NCI-H146 treated with DMSO at 0.1 percent for 48 hours (cell line): ENCODE results near the gene KRTAP9-1.
"Not testable (repeated sequence)": the region's sequence is repeated elsewhere in the genome, so short reads cannot be mapped to it uniquely, and the experiment has no call there.

Experiments used
- DNase-seq: peaks from one replicate; lab custom pipeline; 2025; ENCODE audit not compliant: unreplicated experiment; lab: John Stamatoyannopoulos, UW

The KRTAP9-1 gene, protein sequence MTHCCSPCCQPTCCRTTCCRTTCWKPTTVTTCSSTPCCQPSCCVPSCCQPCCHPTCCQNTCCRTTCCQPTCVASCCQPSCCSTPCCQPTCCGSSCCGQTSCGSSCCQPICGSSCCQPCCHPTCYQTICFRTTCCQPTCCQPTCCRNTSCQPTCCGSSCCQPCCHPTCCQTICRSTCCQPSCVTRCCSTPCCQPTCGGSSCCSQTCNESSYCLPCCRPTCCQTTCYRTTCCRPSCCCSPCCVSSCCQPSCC

DNA sequence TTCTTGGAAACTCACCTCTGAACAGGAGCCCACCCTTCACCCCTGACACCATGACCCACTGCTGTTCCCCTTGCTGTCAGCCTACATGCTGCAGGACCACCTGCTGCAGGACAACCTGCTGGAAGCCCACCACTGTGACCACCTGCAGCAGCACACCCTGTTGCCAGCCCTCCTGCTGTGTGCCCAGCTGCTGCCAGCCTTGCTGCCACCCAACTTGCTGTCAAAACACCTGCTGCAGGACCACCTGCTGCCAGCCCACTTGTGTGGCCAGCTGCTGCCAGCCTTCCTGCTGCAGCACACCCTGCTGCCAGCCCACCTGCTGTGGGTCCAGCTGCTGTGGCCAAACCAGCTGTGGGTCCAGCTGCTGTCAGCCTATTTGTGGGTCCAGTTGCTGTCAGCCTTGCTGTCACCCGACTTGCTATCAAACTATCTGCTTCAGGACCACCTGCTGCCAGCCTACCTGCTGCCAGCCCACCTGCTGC lies at the start of gene KRTAP9-1:
TSS of gene KRTAP9-1 (plus strand) at position 51 of the 482 bp plus-strand sequence. CDS start at position 51, 0 bp downstream.
- DNase-seq, result not testable (repeated sequence)

DNA sequence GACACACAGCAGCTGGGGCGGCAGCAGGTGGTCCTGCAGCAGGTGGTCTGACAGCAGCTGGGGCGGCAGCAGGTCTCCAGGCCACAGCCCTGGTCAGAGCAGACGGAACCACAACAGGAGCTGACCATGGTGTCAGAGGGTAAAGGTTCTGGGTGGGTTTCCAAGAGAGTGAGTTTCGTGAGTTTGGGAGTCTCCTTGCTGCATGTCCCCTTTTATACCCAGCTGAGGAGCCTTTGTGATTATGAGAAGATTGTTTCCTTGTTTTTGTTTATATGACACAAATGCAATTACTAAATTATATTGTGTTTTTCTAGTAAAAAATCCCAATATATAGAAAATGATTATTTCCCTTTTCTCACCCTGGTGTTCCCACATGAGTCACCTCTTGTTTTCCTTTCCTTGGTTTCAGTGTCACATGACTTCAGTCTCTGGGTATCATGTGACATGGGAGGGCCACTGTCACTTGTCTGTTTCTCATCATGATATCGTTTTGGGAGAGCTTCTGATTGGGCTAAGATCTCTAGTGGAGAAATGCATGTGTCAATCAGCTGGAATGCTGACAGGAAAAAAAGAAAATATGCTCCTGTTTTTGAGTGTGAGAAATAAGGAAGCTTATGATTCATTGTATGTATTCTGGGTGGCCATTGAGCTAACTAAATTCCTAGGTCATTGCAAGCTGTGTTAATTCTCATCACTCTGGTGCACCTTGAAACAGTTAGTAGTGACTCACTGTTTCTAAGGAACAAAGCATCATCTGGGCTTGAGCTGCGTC lies 49.1 kb upstream of the KRTAP9-1 start, which contains the start of gene KRTAP4-6:
TSS of gene KRTAP4-6 (minus strand) at position 185 of the 772 bp plus-strand sequence. CDS start at position 128, 57 bp downstream.
- DNase-seq, result no peak

DNA sequence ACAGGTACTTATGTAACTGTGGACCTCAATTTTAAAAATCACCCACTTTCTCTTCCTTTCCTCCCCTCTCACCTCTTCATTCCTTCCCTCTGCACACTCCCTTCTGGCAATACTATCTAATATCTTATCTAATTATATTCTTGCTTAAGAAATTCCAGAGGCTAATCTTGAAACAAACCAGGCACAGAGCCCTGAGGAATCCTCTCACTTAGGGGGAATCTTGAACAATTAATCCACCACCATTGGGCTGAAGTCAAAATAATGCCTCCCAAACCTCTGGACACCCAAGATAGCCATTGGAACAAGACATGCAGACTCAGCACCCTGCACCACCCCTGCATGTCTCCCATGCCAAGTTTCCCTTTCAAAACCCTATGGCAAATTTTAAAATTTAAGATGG lies 48.3 kb upstream of the KRTAP9-1 start:
- no peak for DNase-seq

DNA sequence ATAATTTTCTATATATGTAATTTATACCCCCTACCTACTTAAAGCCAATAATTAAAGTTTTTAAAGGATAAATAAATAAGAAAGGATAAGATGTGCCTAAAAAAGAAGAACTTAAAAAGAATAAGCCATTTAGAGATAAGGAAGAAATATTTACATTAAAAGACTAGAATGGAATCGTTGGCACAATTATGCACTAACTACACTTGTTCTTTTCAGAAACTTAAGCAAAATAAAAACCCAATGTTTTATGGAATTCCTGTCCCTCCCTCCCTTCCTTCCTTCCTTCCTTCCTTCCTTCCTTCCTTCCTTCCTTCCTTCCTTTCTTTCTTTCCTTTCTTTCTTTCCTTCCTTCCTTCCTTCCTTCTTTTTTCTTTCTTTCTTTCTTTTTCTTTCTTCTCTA lies 44.8 kb upstream of the KRTAP9-1 start:
- DNase-seq, result no peak

DNA sequence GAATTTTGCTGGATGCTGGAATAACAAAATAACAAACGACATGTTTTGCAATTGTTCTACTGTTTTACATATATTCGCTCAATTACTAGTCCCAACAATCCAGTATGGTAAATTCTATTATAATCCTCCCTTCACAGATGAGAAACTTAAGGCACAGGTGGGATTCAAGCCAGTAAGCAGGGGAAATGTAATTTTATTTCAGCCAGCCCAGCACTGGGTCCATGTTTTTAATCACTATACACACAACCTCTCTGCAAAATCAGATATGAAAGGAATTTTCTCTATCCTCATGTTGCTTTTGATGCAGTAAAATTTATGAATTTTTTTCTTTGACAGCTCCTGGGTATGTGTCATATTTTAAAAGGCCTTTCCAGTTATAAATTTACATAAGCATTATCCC lies 44.4 kb upstream of the KRTAP9-1 start:
- no peak for DNase-seq

DNA sequence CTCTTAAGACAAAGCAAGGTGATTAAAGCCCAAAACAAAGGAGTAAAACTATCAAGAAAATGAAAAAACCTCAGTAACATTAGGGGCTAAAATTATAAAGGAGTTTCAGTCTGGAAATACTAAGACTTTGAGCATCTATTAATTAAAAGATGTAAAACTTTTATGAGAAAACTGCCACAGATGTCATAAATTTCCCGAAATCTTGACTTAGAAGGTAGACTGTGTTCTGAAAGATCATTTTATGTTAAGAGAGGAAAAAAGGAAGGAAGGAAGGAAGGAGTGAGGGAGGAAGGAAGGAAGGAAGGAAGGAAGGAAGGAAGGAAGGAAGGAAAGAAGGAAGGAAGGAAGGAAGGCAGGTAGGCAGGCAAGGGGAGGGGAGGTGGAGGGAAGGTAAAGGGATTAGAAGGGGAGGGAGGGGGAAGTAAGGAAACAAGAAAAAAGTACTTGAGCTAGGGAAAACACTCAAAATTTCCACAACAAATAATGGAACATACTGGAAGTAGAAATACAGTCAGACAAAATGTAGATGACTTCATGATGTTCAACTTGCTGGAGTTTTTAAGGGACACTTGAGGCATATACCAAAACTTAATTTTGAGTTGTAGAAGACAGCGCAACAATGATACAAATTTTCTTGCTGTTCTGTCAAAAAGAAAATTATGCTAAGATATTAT lies 42.0 kb upstream of the KRTAP9-1 start:
- no peak for DNase-seq

DNA sequence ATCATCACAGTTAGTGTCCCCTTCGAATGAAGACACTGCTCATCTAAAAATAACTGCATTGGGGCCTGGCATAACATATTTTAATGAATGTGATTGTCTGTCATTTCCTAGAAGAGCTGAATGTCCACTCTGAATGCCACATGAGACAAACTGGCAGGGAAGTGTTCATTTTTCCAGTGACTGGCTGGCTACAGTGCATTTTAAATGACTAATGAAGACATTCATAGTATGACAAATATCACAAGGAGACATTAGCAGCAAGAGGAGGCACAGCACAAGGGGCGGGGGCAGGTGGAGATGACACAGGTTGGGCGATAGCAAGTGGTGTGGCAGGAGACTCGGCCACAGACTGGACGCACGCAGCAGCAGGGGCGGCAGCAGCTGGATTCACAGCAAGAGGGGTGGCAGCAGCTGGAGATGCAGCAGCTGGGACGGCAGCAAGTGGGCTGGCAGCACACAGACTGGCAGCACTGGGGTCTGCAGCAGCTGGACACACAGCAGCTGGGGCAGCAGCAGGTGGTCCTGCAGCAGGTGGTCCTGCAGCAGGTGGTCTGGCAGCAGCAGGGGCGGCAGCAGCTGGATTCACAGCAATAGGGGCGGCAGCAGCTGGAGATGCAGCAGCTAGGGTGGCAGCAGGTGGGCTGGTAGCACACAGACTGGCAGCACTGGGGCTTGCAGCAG lies 40.6 kb upstream of the KRTAP9-1 start:
- not testable (repeated sequence) for DNase-seq

DNA sequence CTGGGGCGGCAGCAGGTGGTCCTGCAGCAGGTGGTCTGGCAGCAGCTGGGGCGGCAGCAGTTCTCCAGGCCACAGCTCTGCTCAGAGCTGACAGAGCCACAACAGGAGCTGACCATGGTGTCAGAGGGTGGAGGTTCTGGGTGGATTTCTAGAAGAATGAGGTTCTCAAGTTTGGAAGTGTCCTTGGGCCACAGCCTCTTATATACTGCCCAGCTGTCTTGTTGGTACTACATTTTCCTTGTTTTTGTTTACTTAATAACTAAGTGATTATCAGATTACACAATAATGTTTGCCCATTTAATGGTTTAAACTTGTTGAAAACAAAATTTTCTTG lies 40.1 kb upstream of the KRTAP9-1 start, which contains the start of gene KRTAP4-5:
TSS of gene KRTAP4-5 (minus strand) at position 174 of the 334 bp plus-strand sequence. CDS start at position 116, 58 bp downstream.
- DNase-seq, result no peak

DNA sequence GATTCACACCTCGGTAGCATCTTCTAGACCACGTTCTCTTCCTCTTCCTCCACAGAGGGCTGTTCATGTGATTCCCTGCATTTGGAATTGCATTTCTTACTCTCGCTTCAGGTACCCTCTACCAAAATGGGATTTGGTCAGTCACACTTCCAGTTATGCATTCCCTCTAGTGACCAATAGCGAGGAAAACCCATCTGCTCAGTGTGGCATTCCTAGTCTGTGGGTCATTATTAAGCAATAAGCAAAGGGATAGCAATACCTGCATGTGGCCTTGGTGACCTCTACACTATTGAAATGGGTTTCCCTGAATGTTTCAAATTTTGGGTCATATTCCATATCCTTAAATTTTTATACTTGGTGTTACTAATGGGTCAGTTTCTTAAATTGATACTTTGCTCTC lies 39.7 kb upstream of the KRTAP9-1 start:
- no peak for DNase-seq

DNA sequence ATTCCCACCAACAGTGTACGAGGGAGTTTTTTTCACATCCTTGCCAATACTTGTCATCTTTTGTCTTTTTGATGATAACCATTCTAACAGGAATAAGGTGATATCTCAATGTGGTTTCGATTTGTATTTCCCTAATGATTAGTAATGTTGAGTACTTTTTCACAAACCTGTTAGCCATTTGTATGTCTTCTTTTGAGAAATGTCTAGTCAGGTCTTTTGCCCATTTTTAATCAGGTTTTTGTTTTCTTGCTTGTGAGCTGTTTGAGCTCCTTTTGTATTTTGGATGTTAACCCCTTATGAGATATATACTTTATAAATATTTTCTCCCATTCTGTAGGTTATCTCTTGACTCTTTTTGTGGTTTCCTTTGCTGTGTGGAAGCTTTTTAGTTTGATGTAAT lies 38.2 kb upstream of the KRTAP9-1 start:
- no peak for DNase-seq

DNA sequence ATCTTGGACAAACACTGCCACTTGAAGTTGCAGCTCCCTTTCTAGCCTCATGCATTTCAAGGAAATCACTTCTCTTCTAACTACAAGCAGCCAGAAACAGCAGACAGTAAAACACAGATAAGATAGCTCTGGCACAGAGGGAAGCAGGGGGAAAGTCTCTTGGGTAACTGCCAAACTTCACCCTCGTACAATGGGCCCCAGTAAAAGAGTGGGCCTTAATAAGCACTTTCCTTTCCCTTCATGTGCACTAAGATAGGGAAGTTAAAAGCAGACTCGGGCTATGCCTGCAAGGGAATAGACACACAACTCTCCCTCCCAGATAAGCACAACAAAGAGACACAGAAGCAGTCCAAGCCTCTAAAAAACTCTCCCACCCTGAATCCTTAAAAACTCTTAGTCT lies 35.8 kb upstream of the KRTAP9-1 start:
- no peak for DNase-seq

DNA sequence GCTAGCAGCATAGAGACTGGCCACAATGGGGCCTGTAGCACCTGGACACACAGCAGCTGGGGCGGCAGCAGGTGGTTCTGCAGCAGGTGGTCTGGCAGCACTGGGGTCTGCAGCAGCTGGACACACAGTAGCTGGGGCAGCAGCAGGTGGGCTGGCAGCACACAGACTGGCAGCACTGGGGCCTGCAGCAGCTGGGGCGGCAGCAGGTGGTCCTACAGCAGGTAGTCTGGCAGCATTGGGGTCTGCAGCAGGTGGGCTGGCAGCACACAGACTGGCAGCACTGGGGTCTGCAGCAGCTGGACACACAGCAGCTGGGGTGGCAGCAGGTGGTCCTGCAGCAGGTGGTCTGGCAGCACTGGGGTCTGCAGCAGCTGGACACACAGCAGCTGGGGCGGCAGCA lies 29.5 kb upstream of the KRTAP9-1 start:
- DNase-seq, result not testable (repeated sequence)

DNA sequence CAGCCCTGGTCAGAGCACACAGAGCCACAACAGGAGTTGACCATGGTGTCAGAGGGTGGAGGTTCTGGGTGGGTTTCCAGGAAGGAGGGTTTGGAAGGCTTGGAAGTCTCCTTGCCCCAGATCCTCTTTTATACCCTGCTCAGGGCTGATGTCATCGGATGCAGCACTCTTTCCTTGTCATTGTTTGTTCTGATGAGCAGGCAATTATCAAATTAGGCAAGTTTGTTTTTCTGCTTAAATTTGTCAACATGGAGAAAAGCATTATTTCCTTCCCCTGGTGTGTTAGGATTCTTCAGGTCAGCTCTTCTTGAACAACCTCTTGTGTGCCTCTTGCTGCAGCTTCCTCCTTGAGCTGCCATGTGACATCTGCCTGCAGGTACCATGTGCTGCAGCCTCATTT lies 29.0 kb upstream of the KRTAP9-1 start, which contains the start of gene KRTAP4-4:
TSS of gene KRTAP4-4 (minus strand) at position 101 of the 400 bp plus-strand sequence. CDS start at position 44, 57 bp downstream.
- DNase-seq, result no peak

DNA sequence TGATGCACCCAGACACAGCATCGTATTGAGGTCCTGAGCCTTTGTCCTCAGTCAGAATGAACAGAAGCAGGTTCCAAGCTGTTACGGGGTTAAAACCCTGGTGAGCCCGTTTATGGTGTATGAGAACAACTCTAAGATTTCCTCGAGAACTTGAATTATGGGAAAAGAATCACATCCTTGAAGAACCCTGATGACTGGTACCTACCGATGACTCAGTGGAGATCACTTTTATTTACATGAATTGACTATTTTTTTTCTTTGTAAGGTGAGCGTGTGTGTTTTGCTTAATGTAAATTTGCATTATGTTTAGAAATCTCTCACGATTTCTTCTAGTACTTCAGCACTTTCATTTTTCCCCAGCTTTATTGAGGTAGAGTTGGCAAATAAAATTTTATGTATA lies 25.9 kb upstream of the KRTAP9-1 start:
- no peak for DNase-seq

DNA sequence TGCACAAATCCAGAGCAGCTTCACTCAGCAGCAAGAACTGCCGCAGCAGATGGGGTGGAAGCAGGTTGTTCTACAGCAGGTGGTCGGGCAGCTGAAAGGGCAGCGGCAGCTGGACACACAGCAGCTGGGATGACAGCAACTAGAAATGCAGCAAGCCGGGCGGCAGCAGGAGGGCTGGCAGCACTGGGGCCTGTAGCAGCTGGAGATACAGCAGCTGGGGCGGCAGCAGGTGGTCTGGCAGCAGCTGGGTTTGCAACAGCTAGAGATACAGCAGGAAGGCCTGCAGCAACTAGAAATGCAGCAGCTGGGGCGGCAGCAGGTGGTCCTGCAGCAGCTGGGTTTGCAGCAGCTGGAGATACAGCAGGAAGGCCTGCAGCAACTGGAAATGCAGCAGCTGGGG lies 22.1 kb upstream of the KRTAP9-1 start:
- DNase-seq, result no peak

DNA sequence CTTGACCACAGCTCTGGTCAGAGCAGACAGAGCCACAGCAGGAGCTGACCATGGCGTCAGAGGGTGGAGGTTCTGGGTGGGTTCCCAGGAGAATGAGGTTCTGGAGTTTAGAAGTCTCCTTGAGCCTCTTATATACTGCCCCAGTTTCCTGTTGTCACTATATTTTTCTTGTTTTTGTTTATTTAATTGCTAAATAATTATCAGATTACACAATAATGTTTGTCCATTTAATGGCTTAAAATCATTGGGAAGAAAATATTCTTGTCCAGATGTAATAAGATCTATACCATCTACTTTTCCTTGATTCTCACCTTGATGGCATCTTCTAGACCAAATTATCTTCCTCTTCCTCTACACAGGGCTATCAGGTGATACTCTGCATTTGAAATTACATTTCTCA lies 21.6 kb upstream of the KRTAP9-1 start, which contains the start of gene KRTAP4-3:
TSS of gene KRTAP4-3 (minus strand) at position 101 of the 400 bp plus-strand sequence. CDS start at position 52, 49 bp downstream.
- DNase-seq, result no peak

DNA sequence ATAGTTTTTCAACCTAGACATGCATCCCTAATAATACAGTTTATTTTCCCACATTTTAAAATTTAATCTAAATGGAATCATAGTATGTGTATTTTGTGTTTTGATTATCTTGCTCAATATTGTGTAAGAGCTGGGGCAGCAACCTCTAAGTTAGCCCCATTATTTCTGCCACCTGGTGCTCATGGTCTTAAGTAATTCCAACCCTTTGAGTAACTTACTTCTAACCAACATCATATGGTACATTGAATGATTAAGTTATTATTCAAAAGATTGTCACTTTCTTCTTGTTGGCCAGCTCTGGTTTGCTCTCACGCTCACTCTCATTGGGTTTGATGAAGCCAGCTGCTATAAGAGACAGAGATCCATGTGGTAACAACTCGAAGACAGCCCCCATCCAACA lies 17.8 kb upstream of the KRTAP9-1 start:
- DNase-seq, result no peak

DNA sequence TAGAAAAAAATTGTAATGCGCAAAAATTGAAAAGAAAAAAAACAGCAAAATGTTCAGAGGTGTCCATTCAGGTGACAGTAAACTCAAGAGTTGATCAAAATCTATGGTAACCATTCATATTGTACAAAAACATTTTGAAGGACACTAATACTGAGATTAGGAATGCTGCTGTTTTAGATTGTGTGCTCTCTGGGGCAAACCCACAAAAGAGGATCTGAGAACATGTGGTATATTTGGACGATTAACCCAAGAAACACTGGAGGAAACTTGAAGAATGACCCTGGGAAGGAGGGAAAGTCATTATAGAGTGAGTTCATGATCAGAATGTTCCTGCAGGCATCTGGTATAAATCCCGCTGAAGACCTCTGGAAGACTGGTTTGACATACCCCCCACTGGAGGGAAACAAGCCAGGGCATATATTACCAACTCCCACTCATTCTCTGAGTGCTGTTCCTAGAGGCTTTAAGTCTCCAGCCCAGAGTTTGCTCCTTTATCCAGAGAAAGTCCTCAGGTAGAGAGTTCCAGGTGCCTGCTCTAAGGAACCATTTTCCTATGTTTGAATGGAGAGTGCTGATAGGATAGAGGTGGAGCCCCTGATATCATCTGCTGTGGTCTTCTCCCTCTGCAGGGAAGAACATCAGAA lies 12.8 kb upstream of the KRTAP9-1 start:
- no peak for DNase-seq

DNA sequence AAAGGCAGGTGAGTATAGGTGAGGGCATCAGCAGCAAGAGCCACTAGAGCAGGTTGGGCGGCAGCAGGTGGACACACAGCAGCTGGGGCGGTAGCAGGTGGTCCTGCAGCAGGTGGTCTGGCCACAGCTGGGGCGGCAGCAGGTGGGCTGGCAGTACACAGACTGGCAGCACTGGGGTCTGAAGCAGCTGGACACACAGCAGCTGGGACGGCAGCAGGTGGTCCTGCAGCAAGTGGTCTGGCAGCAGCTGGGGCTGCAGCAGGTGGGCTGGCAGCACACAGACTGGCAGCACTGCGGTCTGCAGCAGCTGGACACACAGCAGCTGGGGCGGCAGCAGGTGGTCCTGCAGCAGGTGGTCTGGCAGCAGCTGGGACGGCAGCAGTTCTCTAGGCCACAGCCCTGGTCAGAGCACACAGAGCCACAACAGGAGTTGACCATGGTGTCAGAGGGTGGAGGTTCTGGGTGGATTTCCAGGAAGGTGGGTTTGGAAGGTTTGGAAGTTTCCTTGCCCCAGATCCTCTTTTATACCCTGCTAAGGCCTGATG lies 11.9 kb upstream of the KRTAP9-1 start, which contains the start of gene KRTAP4-2:
TSS of gene KRTAP4-2 (minus strand) at position 495 of the 545 bp plus-strand sequence. CDS start at position 438, 57 bp downstream.
- no peak for DNase-seq

DNA sequence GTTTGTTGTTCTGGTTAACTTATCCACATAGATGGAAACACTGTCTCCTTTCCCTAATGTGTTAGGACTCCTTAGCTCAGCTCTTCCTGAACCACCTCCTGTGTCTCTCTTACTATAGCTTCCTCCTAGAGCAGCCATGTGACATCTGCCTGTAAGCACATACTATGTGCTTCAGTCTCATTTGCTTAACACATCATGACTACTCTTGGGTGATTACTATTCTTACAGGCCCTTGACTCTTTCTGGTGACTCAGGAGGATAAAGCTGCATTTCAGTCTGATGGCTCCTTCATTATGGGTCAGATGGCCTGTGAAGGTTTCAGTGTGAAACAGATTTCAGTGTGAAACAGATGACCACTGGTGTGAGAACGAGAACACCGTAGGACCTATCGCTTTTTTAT lies 11.3 kb upstream of the KRTAP9-1 start:
- no peak for DNase-seq
